ENCODE results near the gene SPTBN1.
A peak's percentile ranks its signal among the peaks of the same experiment; 100 is the strongest.

Gene SPTBN1

DNA sequence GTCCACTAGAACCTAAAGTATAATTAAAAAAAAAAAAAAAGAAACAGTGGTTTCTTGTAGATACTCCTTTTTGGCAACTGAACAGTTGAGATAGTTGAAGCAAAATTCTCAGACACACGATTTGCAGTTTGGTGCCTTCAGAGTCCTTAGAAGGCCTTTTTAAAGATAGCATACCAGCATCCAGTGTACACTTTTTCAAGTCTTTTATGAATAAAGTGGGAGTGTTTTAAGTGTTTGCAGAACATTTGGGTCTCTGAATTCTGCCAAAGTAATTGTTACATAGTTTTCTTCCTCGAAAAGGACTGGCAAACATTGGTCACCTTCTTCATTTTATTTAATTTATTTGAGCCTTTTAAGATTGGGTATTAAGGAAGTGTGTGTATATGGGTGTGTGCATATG, 62.3 kb downstream of the SPTBN1 start:
- CTCF ChIA-PET: interaction anchor here (1.4 kb wide), 1 partner anchor 186 kb away, joined by 6 read pairs; no protein-coding TSS in a partner anchor
- DNase-seq (ENCODE audit: extremely low spot score): no peak
- POLR2A ChIA-PET: no interaction called here
- TF ChIP-seq, protein P1, sequence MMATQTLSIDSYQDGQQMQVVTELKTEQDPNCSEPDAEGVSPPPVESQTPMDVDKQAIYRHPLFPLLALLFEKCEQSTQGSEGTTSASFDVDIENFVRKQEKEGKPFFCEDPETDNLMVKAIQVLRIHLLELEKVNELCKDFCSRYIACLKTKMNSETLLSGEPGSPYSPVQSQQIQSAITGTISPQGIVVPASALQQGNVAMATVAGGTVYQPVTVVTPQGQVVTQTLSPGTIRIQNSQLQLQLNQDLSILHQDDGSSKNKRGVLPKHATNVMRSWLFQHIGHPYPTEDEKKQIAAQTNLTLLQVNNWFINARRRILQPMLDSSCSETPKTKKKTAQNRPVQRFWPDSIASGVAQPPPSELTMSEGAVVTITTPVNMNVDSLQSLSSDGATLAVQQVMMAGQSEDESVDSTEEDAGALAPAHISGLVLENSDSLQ (IDR thresholded peaks at IDR 0.05): no peak
- TF ChIP-seq BHLHE40 (IDR thresholded peaks at IDR 0.05; ENCODE audit: borderline replicate concordance) (no peak), FOXM1 (IDR thresholded peaks at IDR 0.05; ENCODE audit: borderline replicate concordance) (no peak), NFRKB (IDR thresholded peaks at IDR 0.05) (no peak), SUZ12 (IDR thresholded peaks at IDR 0.05) (no peak), LEF1 (IDR thresholded peaks at IDR 0.05; ENCODE audit: borderline replicate concordance) (no peak), FOXA1 (IDR thresholded peaks at IDR 0.05) (no peak), CTBP1 (IDR thresholded peaks at IDR 0.05; ENCODE audit: borderline replicate concordance) (no peak), SP1 (IDR thresholded peaks at IDR 0.05) (no peak), ZNF384 (IDR thresholded peaks at IDR 0.05) (no peak), FOXK2 (IDR thresholded peaks at IDR 0.05) (no peak), L3MBTL2 (conservative IDR thresholded peaks at IDR 0.05) (no peak), HDGF (IDR thresholded peaks at IDR 0.05; ENCODE audit: borderline replicate concordance) (no peak), TARDBP (IDR thresholded peaks at IDR 0.05) (no peak), ARNT (IDR thresholded peaks at IDR 0.05) (no peak), ELF4 (IDR thresholded peaks at IDR 0.05) (no peak)

DNA sequence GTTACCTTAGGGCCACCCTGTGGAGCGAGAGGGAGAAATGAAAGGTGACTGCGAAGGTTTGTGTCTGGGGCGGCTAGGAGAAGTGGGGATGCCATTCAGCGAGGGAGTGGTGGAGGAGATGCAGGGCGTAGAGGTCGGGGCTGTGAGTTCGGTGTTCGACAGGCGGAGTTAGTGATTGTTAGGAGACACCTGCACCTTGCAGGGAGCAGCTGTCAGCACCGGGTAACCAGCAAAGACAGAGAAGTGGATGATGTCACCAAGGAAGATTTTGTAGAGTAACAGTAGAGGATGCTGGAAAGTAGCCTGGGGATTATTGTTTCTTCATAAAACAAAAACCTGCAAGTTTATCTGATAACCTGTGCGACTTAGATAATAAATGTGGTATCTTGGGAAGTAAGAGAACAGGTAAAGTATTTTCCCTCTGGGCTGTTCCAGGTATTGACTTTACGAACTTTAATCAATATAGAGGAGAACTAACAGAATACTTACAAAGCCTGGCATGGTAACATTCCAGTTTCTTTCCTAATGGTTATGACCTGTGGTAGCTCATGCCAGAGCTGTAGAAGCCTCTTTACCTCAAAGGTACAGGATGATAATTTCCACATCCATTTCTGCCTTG, 63.8 kb downstream of the SPTBN1 start:
- CTCF ChIA-PET: interaction anchor here (1.4 kb wide), 1 partner anchor 185 kb away, joined by 6 read pairs; no protein-coding TSS in a partner anchor
- DNase-seq (ENCODE audit: extremely low spot score): no peak
- TF ChIP-seq FOXM1 (IDR thresholded peaks at IDR 0.05; ENCODE audit: borderline replicate concordance): no peak
- TF ChIP-seq FOXA1 (IDR thresholded peaks at IDR 0.05): no peak
- no peak for TF ChIP-seq ZNF384 (IDR thresholded peaks at IDR 0.05)
- no peak for TF ChIP-seq HDGF (IDR thresholded peaks at IDR 0.05; ENCODE audit: borderline replicate concordance)
- no peak for TF ChIP-seq ARNT (IDR thresholded peaks at IDR 0.05)
- no peak for TF ChIP-seq CTBP1 (IDR thresholded peaks at IDR 0.05; ENCODE audit: borderline replicate concordance)
- TF ChIP-seq L3MBTL2 (conservative IDR thresholded peaks at IDR 0.05): no peak
- POLR2A ChIA-PET: interaction anchor here (0.6 kb wide), 1 partner anchor 50 kb away, joined by 3 read pairs; no protein-coding TSS in a partner anchor

DNA sequence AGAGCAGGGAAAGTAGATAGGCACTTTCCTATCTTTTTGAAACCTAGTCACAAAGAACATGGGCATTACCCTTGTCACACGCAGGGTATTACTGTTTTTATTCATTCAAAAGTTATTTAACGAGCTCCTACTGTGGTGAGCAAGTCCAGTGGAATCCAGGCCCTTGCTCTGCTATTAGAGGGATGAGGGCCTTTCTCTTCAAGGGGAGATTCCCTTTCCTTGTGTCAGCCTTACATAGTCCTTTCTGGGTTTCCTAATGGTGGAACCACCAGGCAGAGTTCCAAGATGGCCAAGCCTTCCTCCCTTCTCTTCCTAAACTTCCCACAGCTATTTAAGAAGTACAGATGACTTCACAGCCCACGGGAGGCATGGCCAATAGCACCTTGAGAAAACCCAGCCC, 64.6 kb downstream of the SPTBN1 start:
- ChIA-PET POLR2A (interaction anchor here (0.7 kb wide), 1 partner anchor 41 kb away, joined by 3 read pairs; no protein-coding TSS in a partner anchor), CTCF (interaction anchor here (0.7 kb wide), 2 partner anchors 202 to 1557 kb away, joined by 4 to 7 read pairs; no protein-coding TSS in a partner anchor)
- DNase-seq (ENCODE audit: extremely low spot score): no peak
- TF ChIP-seq HDGF (IDR thresholded peaks at IDR 0.05; ENCODE audit: borderline replicate concordance) (no peak), FOXA1 (IDR thresholded peaks at IDR 0.05) (no peak), FOXK2 (IDR thresholded peaks at IDR 0.05) (no peak), ZNF384 (IDR thresholded peaks at IDR 0.05) (no peak), ARNT (IDR thresholded peaks at IDR 0.05) (no peak), ELF4 (IDR thresholded peaks at IDR 0.05) (no peak), TARDBP (IDR thresholded peaks at IDR 0.05) (no peak), SP1 (IDR thresholded peaks at IDR 0.05) (no peak), FOXM1 (IDR thresholded peaks at IDR 0.05; ENCODE audit: borderline replicate concordance) (no peak), CTBP1 (IDR thresholded peaks at IDR 0.05; ENCODE audit: borderline replicate concordance) (no peak), NFRKB (IDR thresholded peaks at IDR 0.05) (no peak), LEF1 (IDR thresholded peaks at IDR 0.05; ENCODE audit: borderline replicate concordance) (no peak), L3MBTL2 (conservative IDR thresholded peaks at IDR 0.05) (no peak), SUZ12 (IDR thresholded peaks at IDR 0.05) (no peak), BHLHE40 (IDR thresholded peaks at IDR 0.05; ENCODE audit: borderline replicate concordance) (no peak)
- TF ChIP-seq, protein P1 (IDR thresholded peaks at IDR 0.05): no peak

DNA sequence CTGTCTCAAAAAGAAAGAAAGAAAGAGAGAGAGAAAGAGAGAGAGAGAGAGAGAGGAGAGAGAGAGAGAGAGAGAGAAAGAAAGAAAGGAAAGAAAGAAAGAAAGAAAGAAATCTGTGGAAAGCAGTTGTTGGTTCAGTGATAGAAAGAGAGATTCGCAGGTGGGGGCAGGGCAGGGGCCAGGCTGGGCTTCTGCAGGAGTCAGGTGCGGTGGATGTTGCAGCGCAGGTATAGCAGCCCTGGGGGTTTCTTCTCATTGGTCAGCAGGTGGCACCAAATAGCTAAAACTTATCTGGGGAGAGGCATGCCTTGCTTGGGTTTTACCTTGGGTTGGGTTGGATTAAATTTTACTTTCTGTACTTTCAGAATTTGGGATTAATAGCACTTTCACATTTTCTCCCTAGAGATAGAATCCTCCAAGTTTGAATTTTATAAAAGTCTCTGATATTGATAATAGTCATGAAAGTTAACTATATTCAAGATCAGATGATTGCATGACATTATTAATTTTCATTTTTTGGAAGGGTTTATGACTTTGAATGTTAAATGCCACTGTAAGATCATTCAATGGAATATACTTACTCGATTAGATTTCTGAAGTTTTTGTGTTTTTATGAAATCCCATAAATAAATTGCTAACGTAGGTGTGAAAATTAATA, 66.6 kb downstream of the SPTBN1 start:
- ChIA-PET CTCF (interaction anchor here (0.6 to 2.3 kb wide), 6 partner anchors 94 to 416 kb away, joined by 3 to 9 read pairs (median 3); no protein-coding TSS in a partner anchor), POLR2A (interaction anchor here (0.9 to 1.3 kb wide), 2 partner anchors 36 kb away, joined by 3 to 5 read pairs; no protein-coding TSS in a partner anchor)
- DNase-seq (ENCODE audit: extremely low spot score): peak; percentile 64
- TF ChIP-seq SP1 (IDR thresholded peaks at IDR 0.05) (no peak), CTBP1 (IDR thresholded peaks at IDR 0.05; ENCODE audit: borderline replicate concordance) (no peak), NFRKB (IDR thresholded peaks at IDR 0.05) (no peak), TARDBP (IDR thresholded peaks at IDR 0.05) (no peak), SUZ12 (IDR thresholded peaks at IDR 0.05) (no peak), ARNT (IDR thresholded peaks at IDR 0.05) (no peak), LEF1 (IDR thresholded peaks at IDR 0.05; ENCODE audit: borderline replicate concordance) (no peak), FOXA1 (IDR thresholded peaks at IDR 0.05) (no peak), HDGF (IDR thresholded peaks at IDR 0.05; ENCODE audit: borderline replicate concordance) (no peak), ELF4 (IDR thresholded peaks at IDR 0.05) (no peak), FOXM1 (IDR thresholded peaks at IDR 0.05; ENCODE audit: borderline replicate concordance) (no peak), ZNF384 (IDR thresholded peaks at IDR 0.05) (no peak), FOXK2 (IDR thresholded peaks at IDR 0.05) (no peak), L3MBTL2 (conservative IDR thresholded peaks at IDR 0.05) (no peak), BHLHE40 (IDR thresholded peaks at IDR 0.05; ENCODE audit: borderline replicate concordance) (no peak)
- TF ChIP-seq, protein P1 (IDR thresholded peaks at IDR 0.05): no peak

DNA sequence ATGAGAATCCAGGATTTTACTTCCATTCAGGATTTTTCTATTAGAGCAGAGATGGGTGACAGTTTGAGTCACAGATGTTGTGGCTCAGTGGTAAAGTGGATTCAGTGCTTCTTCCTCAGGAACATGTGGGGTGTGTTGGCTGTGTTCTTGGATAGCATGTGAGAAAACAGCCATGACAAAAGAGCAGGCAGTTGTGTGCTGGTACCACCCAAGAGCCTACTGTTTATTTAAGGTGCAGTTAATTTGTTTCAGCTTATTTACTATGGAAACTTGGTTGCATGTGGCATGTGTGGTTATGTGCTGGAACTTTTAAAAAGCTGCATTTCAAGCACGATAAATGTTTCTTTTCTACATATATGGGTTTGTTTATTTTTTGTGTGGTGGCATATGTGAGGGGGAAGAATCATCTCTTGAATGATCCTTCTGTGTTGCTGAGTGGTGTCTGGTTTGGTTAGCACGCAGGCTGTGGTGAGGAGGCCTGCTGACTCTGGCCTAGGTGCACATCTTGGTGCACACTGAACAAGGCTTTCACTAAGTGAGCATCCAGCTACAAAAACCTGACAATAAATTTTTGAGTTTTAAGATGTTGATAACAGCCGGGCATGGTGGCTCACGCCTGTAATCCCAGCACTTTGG, 67.3 kb downstream of the SPTBN1 start:
- ChIA-PET POLR2A (interaction anchor here (0.9 to 1.3 kb wide), 2 partner anchors 35 to 199 kb away, joined by 3 to 5 read pairs; no protein-coding TSS in a partner anchor), CTCF (interaction anchor here (0.6 to 2.3 kb wide), 6 partner anchors 93 to 417 kb away, joined by 3 to 9 read pairs (median 3); no protein-coding TSS in a partner anchor)
- no peak for DNase-seq (ENCODE audit: extremely low spot score)
- TF ChIP-seq TARDBP (IDR thresholded peaks at IDR 0.05) (no peak), L3MBTL2 (conservative IDR thresholded peaks at IDR 0.05) (no peak), FOXA1 (IDR thresholded peaks at IDR 0.05) (no peak), FOXM1 (IDR thresholded peaks at IDR 0.05; ENCODE audit: borderline replicate concordance) (no peak), HDGF (IDR thresholded peaks at IDR 0.05; ENCODE audit: borderline replicate concordance) (no peak), CTBP1 (IDR thresholded peaks at IDR 0.05; ENCODE audit: borderline replicate concordance) (no peak), SUZ12 (IDR thresholded peaks at IDR 0.05) (no peak), BHLHE40 (IDR thresholded peaks at IDR 0.05; ENCODE audit: borderline replicate concordance) (no peak), SP1 (IDR thresholded peaks at IDR 0.05) (no peak), NFRKB (IDR thresholded peaks at IDR 0.05) (no peak), ELF4 (IDR thresholded peaks at IDR 0.05) (no peak), ARNT (IDR thresholded peaks at IDR 0.05) (no peak)
- TF ChIP-seq, protein P1 (IDR thresholded peaks at IDR 0.05): no peak

Data from HEK293T (cell line).